GM21529 (cell line): Measurements from ENCODE around the gene ZNF440.
"Not testable (repeated sequence)": the region's sequence is repeated elsewhere in the genome, so short reads cannot be mapped to it uniquely, and the experiment has no call there.

ENCODE experiments used
- ATAC-seq: cut with Tn5 transposase; IDR thresholded peaks from one replicate; pipeline ENCODE4 v1.9.1; 2021; ENCODE audit not compliant: unreplicated experiment

Gene ZNF440

GRCh38 chr19:11814029-11814699 is at the start of gene ZNF440:
Gene ZNF440, plus strand, starts transcription at chr19:11814273. Its CDS starts 175 bp downstream, at chr19:11814448.
- ATAC-seq, result peak; percentile 99

DNA sequence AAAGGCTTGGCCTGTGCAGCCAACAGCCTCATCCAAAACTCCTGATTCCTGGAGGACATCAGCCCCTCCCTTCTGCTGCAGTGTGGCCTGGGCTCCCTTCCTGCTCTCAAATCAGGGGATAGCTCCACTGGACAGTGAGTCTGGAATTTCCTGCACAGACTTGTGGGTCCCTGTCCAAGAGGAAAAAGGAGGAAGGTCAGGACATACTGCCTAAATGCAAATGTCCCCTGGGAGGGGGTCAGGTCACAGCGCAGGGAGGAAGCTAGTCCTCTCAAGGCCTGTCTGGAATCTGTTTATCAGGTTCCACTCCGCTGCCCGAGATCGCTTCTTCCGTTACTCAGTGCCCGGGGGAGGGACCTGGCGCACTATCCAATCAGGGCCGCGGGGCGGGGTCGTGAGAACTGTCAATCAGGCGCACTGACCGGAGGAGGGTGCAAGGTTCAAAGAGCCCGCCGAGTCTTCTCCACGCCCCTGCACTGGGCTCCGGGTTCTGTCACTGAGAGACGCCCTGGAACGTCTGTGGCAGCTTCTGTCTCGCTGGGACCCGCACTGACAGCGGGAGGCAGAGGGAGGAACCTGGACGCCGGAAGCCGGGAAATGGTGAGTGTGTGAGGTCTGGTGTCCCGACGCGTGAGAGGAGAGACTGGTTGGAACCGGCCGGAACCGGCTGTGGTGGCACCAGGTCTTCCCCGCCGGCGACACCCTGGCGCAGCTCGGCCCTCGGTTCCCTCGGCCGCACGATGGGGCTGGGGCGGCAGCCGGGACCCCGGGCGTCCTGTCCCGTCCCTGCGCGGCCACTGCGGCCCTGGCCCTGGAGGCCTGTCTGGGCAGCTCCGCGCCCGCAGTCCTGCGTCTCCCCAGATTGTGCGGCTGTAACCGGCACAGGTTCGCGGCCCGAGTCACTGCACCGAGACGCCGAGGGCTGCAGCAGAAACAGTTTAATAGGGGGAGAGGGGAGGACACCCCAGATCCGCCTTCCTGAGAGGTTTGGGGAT is 47.2 kb upstream of the ZNF440 start, which contains the start of gene ZNF441:
TSS of gene ZNF441 (plus strand) at position 404 of the 995 bp plus-strand sequence. CDS start at position 598, 194 bp downstream.
- ATAC-seq, result peak; percentile 92

DNA sequence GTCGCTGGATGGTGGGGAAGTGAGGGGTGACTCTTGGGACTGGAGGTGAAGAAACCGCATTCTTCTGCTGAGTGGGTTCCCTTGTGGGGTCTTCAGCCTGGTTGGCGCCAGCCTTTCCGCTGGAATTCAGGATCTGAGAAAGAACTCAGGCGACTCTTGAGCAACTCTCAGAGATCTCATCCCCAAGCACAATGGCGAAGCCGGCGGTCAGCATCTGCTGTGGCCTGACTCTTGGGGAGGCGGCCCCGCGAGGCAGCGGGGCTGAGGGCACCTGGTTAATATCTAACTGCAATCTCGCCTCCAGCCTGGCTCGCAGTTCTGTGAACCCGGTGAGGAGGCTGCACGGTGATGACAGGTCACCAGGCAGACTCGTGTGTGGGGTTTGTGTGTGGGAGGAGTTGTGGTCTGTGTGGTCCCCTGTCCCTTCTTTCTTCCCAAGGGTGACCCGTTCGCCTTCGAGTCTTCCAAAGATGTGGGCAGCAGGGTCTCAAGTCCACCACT is 46.4 kb upstream of the ZNF440 start:
- no peak for ATAC-seq

DNA sequence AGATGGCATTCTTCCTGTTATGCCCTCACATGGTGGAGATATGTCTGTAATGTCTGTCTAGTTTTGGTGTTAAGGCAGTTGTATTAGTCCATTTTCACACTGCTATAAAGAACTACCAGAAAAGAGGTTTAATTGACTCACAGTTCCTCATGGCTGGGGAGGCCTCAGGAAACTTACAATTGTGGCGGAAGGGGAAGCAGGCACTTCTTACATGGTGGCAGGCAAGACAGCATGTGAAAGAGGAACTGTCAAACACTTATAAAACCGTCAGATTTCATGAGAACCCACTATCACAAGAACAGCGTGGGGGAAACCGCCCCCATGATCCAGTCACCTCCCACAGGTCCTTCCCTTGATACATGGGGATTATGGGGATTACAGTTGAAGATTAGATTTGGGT is 44.1 kb upstream of the ZNF440 start:
- no peak for ATAC-seq

DNA sequence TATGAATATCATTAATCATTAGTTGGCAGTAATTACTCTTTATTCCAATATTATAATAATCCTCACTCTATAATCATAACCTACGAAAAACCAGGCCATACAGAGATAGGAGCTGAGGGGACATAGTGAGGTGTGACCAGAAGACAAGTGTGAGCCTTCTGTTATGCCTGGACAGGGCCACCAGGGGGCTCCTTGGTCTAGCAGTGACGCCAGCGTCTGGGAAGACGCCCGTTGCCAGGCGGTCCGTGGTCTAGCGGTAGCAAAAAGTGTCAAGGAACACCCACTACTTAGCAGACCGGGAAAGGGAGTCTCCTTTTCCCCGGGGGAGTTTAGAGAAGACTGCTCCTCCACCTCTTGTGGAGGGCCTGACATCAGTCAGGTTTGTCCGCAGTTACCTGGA is 42.6 kb upstream of the ZNF440 start:
- not testable (repeated sequence) for ATAC-seq

GRCh38 chr19:11776669-11777068 is 37.4 kb upstream of the ZNF440 start:
- not testable (repeated sequence) for ATAC-seq

DNA sequence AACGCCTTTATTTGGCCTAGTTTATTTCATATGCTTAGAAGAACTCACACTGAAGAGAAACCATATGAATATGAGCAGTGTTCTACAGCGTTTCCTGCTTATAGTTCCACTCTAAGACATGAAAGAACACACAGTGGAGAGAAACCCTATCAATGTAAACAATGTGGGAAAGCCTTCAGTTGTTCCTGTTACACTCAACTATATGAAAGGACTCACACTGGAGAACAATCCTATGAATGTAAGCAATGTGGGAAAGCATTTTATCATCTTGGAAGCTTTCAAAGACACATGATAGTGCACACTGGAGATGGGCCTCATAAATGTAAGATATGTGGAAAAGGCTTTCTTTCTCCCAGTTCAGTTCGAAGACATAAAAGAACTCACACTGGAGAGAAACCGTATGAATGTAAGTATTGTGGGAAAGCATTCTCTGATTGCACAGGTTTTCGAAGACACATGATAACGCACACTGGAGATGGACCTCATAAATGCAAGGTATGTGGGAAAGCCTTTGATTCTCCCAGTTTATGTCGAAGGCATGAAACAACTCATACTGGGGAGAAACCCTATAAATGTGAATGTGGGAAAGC is 33.5 kb upstream of the ZNF440 start:
- no peak for ATAC-seq

DNA sequence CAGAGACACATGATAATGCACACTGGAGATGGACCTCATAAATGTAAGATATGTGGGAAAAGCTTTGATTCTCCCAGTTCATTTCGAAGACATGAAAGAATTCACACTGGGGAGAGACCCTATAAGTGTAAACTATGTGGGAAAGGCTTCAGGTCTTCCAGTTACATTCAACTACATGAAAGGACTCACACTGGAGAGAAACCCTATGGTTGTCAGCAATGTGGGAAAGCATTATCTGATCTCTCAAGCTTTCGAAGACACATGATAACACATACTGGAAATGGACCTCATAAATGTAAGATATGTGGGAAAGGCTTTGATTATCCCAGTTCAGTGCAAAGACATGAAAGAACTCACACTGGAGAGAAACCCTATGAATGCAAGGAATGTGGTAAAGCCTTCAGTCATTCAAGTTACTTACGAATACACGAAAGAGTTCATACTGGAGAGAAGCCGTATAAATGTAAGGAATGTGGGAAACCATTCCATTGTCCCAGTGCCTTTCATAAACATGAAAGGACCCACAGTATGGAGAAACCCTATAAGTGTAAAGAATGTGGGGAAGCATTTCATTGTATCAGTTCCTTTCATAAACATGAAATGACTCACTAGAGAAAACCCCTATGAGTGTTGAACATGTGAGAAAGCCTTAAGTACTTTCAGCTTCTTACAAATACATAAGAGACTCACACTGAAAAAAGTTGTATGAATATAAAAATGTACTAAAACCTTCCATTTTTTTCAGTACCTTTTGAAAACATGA is 32.6 kb upstream of the ZNF440 start:
- no peak for ATAC-seq

DNA sequence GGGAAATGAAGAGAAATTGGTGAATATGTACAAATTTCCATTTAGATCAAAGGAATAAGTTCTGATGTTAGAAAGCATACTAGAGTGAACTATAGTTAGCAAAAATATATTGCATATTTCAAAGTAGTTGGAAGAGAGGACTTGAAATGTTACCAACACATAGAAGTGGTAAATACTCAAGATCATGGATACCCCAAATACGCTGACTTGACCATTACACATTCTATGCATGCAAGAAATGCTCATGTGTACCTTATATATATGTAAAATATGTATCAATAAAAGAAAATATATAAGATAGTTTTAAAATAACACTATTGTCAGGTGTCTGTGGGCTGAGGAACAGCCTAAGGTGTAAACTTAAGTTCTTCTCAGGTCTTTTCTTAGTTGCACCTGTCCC is 30.3 kb upstream of the ZNF440 start:
- no peak for ATAC-seq

GRCh38 chr19:11784356-11784755 is 29.7 kb upstream of the ZNF440 start:
- no peak for ATAC-seq

DNA sequence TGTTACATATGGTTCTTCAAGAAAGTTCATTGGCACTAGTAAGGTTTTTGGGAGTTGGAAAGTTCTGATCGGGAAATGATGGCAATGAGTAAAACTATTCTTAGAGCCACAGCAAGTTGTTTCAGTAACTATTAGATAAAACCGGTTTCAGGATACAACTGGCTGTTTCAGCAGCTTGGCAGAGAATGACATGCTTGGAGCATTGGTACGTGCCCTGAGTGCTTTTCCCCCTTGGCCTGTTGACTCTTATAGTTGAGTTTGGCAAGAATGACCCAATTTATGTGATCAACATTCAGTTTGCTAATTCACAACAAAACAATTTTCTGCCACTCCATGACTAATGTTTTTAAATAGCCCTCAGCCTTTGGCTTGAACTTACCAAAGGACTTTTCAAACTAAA is 26.5 kb upstream of the ZNF440 start:
- no peak for ATAC-seq

DNA sequence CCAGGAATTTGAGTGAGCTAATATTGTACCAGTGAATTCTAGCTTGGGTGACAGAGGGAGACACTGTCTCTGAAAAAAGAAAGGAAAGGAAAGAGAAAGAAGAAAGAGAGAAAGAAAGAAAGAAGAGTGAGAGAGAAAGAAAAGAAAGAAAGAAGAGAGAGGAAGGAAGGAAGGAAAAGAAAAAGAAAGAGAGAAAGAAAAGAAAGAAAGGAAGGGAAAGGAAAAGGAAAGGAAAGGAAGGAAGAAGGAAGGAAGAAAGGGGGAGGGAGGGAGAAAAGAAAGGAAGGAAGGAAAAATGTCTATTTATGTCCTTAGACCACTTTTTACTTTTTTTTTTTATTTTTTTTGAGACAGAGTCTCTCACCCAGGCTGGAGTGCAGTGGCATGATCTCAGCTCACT is 21.1 kb upstream of the ZNF440 start:
- ATAC-seq, result no peak

DNA sequence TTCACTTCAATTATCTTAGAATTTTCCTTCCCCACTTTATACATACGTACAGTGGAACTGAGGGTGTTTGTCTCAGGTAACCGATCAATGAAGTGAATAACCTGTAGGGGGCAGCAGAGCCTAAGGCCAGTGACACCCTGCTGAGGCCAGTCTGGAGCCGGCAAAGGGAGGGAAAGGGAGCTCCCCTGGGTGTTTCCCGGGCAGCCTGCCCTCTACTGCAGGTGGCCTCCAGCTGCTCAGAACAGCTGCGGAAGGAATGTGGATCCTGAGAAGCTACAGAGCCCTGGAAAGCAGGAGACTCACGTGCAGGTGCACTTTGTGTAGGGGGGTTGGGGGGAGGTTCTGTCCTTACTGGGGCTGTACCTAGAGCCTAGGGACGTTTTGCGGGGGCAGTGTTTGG is 16.6 kb upstream of the ZNF440 start:
- ATAC-seq, result peak; percentile 66

DNA sequence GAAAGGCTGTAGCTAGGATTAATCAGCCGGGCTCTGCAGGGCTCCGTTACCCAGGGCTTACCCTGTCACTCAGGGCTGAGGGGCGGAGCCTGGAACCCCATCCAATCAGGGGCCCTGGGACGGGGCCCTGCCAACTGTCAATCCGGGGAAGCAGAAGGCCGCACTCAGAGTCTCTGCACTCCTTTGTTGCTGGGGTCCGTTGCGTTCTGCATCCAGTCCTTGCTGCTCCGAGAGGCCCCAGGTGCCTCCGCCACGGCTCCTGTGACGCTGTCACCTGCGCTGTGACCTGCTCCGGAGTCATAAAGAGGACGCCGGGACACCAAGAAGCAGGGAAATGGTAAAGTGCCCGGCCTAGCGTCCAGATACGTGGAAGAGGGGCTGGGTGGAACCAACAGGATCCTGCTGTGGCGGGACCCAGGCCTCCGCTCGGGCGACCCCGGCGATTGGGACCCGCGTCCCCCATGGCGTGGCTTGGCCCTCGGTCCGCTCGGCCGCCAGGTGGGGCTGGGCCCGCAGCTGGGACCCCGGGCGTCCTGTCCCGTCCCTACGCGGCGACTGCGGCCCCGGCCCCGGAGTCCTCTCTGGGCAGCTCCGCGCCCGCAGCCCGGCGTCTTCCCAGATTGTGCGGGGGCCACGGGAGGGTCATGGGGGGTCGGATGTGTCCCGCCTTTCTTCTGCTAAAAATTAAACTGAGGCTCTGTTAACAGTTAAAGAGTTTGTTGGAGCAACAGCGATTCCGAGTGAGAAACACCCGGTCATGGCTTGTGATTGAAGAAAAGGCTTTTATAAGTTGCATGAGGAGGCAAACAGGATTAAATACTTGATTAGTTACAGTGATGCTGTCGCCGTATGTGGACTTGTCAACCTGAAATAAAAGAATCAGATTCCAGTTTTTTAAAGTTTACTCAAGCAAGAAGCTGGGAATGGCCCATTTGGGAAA is 15.4 kb upstream of the ZNF440 start, which contains the start of gene ZNF491:
TSS of gene ZNF491 (plus strand) at position 133 of the 940 bp plus-strand sequence. CDS start 7,431 bp downstream, outside the sequence.
- ATAC-seq, result peak; percentile 90

GRCh38 chr19:11806354-11807098 is 7.5 kb upstream of the ZNF440 start:
- no peak for ATAC-seq

DNA sequence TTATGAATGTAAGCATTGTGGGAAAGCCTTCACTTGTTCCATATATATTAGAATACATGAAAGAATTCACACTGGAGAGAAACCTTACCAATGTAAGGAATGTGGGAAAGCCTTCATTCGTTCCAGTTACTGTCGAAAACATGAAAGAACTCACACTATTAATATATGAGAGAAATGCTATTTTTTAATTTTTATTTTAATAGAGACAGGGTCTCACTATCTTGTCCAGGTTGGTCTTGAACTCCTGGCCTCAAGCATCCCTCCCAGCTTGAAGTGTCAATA is 7.0 kb upstream of the ZNF440 start:
- no peak for ATAC-seq

DNA sequence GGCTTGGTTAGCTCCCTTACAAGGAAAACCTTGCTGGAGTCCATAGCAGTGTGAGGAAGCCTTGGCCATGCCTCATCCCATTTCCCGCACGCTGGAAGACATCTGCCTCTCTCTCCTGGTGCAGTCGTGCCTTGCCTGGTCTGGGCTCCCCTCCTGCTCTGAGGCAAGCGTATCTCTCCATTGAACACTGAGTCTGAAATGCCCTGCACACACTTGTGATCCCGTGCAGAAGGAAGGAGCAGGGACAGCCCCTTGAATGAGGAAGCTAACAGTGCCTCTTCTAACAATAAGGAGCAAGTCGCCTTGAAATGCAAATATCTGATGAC is 407 bp upstream of the ZNF440 start:
- peak; percentile 38 for ATAC-seq

GRCh38 chr19:11814700-11815035 is 595 bp downstream of the ZNF440 start:
- ATAC-seq, result no peak

- ATAC-seq, result no peak
These were observed 7.5 kb downstream of the ZNF440 start for GRCh38 chr19:11821474-11822109.
